ENCODE results near the gene BUB3. TPM values are rescaled to one million over a fixed set of nuclear protein-coding genes. Genes with fewer than 3 reads are reported as not detected.

BUB3 gene
- total RNA-seq, 4 donors from 2014 or later, result 43.0 to 84.0 (median 49.2) TPM

GRCh38 chr10:123146894-123147634, 7.1 kb upstream of the BUB3 start:
- peaks cover 15 to 38% of the 10 kb centered on the region in 2 donors for H3K4me1 ChIP-seq
- H3K27ac ChIP-seq, result no peak overlapping the region
- H3K9me3 ChIP-seq, result no peaks in the 10 kb centered on the region
- no peaks in the 10 kb centered on the region for H3K36me3 ChIP-seq
- intact Hi-C loops (cut with DNase I; ENCODE audit: low total_unique reads) (no loop called here), in situ Hi-C loops (cut with MboI; ENCODE audit: low sequenced_read_pairs in 4 of 4) (no loop called here)
- ATAC-seq (no peak), DNase-seq (no peak)
- H3K4me3 ChIP-seq, result no peak overlapping the region
- peaks cover 99 to 100% (median 100%) of the 10 kb centered on the region in 3 donors for H3K27me3 ChIP-seq
- TF ChIP-seq POLR2A (IDR thresholded peaks at IDR 0.05), result no peak
- no peak for TF ChIP-seq CTCF (IDR thresholded peaks at IDR 0.05 in 4 of 5, conservative IDR thresholded peaks at IDR 0.05 in 1 of 5)

- Histone ChIP-seq H3K36me3 (no peaks in the 10 kb centered on the region), H3K27ac (no peak within 1 kb of the TSS), H3K4me1 (peaks cover 12 to 35% of the 10 kb centered on the region in 2 donors), H3K4me3 (peak within 1 kb of the TSS in 1 of 4 donors; percentile 20), H3K27me3 (peaks cover 99 to 100% (median 100%) of the 10 kb centered on the region in 3 donors), H3K9me3 (no peaks in the 10 kb centered on the region)
- TF ChIP-seq POLR2A (IDR thresholded peaks at IDR 0.05), result no peak
- TF ChIP-seq CTCF (IDR thresholded peaks at IDR 0.05 in 4 of 5, conservative IDR thresholded peaks at IDR 0.05 in 1 of 5), result no peak
- no peak for DNase-seq
- in situ Hi-C loops (cut with MboI; ENCODE audit: low sequenced_read_pairs in 4 of 4), result no loop called here
- no peak for ATAC-seq
- intact Hi-C loops (cut with DNase I; ENCODE audit: low total_unique reads), result no loop called here
Measured at GRCh38 chr10:123147635-123148413, 6.4 kb upstream of the BUB3 start, which contains the start of gene HMX2. TSS of gene HMX2 (plus strand) at chr10:123148136. CDS start at chr10:123148379, 243 bp downstream.

- intact Hi-C loops (cut with DNase I; ENCODE audit: low total_unique reads), result no loop called here
- Histone ChIP-seq H3K4me3 (peak overlapping the region in 1 of 4 donors; percentile 20), H3K27me3 (peaks cover 95 to 100% (median 98%) of the 10 kb centered on the region in 3 donors), H3K27ac (no peak overlapping the region), H3K9me3 (no peaks in the 10 kb centered on the region), H3K4me1 (peaks cover 11 to 37% of the 10 kb centered on the region in 2 donors), H3K36me3 (no peaks in the 10 kb centered on the region)
- ATAC-seq (no peak), DNase-seq (no peak)
- in situ Hi-C loops (cut with MboI; ENCODE audit: low sequenced_read_pairs in 4 of 4), result no loop called here
- no peak for TF ChIP-seq POLR2A (IDR thresholded peaks at IDR 0.05)
- TF ChIP-seq CTCF (IDR thresholded peaks at IDR 0.05 in 4 of 5, conservative IDR thresholded peaks at IDR 0.05 in 1 of 5), result no peak
Measured at GRCh38 chr10:123148414-123149161, 5.6 kb upstream of the BUB3 start.

- H3K9me3 ChIP-seq, result no peaks in the 10 kb centered on the region
- H3K27me3 ChIP-seq, result peaks cover 90 to 94% (median 92%) of the 10 kb centered on the region in 3 donors
- peaks cover 13 to 40% of the 10 kb centered on the region in 2 donors for H3K4me1 ChIP-seq
- intact Hi-C loops (cut with DNase I; ENCODE audit: low total_unique reads), result no loop called here
- H3K36me3 ChIP-seq, result no peaks in the 10 kb centered on the region
- peak overlapping the region in 1 of 4 donors; percentile 45 for H3K4me3 ChIP-seq
- DNase-seq (no peak), ATAC-seq (no peak)
- H3K27ac ChIP-seq, result no peak overlapping the region
- in situ Hi-C loops (cut with MboI; ENCODE audit: low sequenced_read_pairs in 4 of 4), result no loop called here
- TF ChIP-seq POLR2A (IDR thresholded peaks at IDR 0.05) (no peak), CTCF (IDR thresholded peaks at IDR 0.05 in 4 of 5, conservative IDR thresholded peaks at IDR 0.05 in 1 of 5) (no peak)
Measured at GRCh38 chr10:123149162-123149567, 5.0 kb upstream of the BUB3 start.
